ENCODE data around the gene RIT2. TPM values are rescaled to one million over a fixed set of nuclear protein-coding genes. Genes with fewer than 3 reads are reported as not detected.

Gene RIT2
- total RNA-seq, 1 experiment from 2014 or later = not detected

GRCh38 chr18:42948831-42949230 is 166.7 kb downstream of the RIT2 start:
- BruUV-seq (replicated peaks) = no TSS peak
- H3K9me3 ChIP-seq (ENCODE audit: insufficient read depth, low read depth) = no peaks in the 10 kb centered on the region
- H3K4me1 ChIP-seq (replicated peaks; ENCODE audit: insufficient read depth) = no peaks in the 10 kb centered on the region
- H3K9me2 ChIP-seq (ENCODE audit: insufficient read depth) = no peaks in the 10 kb centered on the region
- H4K20me1 ChIP-seq (ENCODE audit: insufficient read depth) = no peaks in the 10 kb centered on the region
- H3K27me3 ChIP-seq (ENCODE audit: insufficient read depth, low read depth) = no peaks in the 10 kb centered on the region
- POLR2A ChIA-PET (ENCODE audit: unreplicated experiment) = no interaction called here
- intact Hi-C loops (cut with micrococcal nuclease; ENCODE audit: unreplicated experiment) = no loop called here
- H3K27ac ChIP-seq = no peak overlapping the region
- CTCF ChIA-PET = no interaction called here
- no peak overlapping the region for H2AFZ ChIP-seq
- no peak overlapping the region for H3K4me3 ChIP-seq
- H3F3A ChIP-seq (ENCODE audit: insufficient read depth, low read depth) = no peaks in the 10 kb centered on the region
- H3K36me3 ChIP-seq (ENCODE audit: low read depth) = no peaks in the 10 kb centered on the region
- H3K4me2 ChIP-seq = no peak overlapping the region
- no peaks in the 10 kb centered on the region for H3K79me2 ChIP-seq (ENCODE audit: low read depth)
- TF ChIP-seq EZH2 (IDR thresholded peaks at IDR 0.05; ENCODE audit: low read depth) (no peak), CTCF (conservative IDR thresholded peaks at IDR 0.05) (no peak)
- DNase-seq = no peak

- H4K20me1 ChIP-seq (ENCODE audit: insufficient read depth) = no peaks in the 10 kb centered on the region
- no peak overlapping the region for H3K4me3 ChIP-seq
- no peak for DNase-seq
- no peak overlapping the region for H3K4me2 ChIP-seq
- no peaks in the 10 kb centered on the region for H3K9me2 ChIP-seq (ENCODE audit: insufficient read depth)
- no peak overlapping the region for H2AFZ ChIP-seq
- H3F3A ChIP-seq (ENCODE audit: insufficient read depth, low read depth) = no peaks in the 10 kb centered on the region
- H3K4me1 ChIP-seq (replicated peaks; ENCODE audit: insufficient read depth) = no peaks in the 10 kb centered on the region
- H3K79me2 ChIP-seq (ENCODE audit: low read depth) = no peaks in the 10 kb centered on the region
- TF ChIP-seq CTCF (conservative IDR thresholded peaks at IDR 0.05) (no peak), EZH2 (IDR thresholded peaks at IDR 0.05; ENCODE audit: low read depth) (no peak)
- ChIA-PET CTCF (no interaction called here), POLR2A (ENCODE audit: unreplicated experiment) (no interaction called here)
- H3K27me3 ChIP-seq (ENCODE audit: insufficient read depth, low read depth) = no peaks in the 10 kb centered on the region
- no peak overlapping the region for H3K27ac ChIP-seq
- H3K9me3 ChIP-seq (ENCODE audit: insufficient read depth, low read depth) = no peaks in the 10 kb centered on the region
- intact Hi-C loops (cut with micrococcal nuclease; ENCODE audit: unreplicated experiment) = no loop called here
- BruUV-seq (replicated peaks) = no TSS peak
- no peaks in the 10 kb centered on the region for H3K36me3 ChIP-seq (ENCODE audit: low read depth)
These were observed 173.6 kb downstream of the RIT2 start for GRCh38 chr18:42941860-42942259.

GRCh38 chr18:42941021-42941420 is 174.5 kb downstream of the RIT2 start:
- Histone ChIP-seq H4K20me1 (ENCODE audit: insufficient read depth) (no peaks in the 10 kb centered on the region), H3K4me3 (no peak overlapping the region), H2AFZ (no peak overlapping the region), H3K27ac (no peak overlapping the region), H3K4me2 (no peak overlapping the region), H3F3A (ENCODE audit: insufficient read depth, low read depth) (no peaks in the 10 kb centered on the region), H3K9me3 (ENCODE audit: insufficient read depth, low read depth) (no peaks in the 10 kb centered on the region), H3K79me2 (ENCODE audit: low read depth) (no peaks in the 10 kb centered on the region), H3K36me3 (ENCODE audit: low read depth) (no peaks in the 10 kb centered on the region), H3K9me2 (ENCODE audit: insufficient read depth) (no peaks in the 10 kb centered on the region), H3K4me1 (replicated peaks; ENCODE audit: insufficient read depth) (no peaks in the 10 kb centered on the region), H3K27me3 (ENCODE audit: insufficient read depth, low read depth) (no peaks in the 10 kb centered on the region)
- TF ChIP-seq EZH2 (IDR thresholded peaks at IDR 0.05; ENCODE audit: low read depth) = no peak
- no peak for TF ChIP-seq CTCF (conservative IDR thresholded peaks at IDR 0.05)
- CTCF ChIA-PET = no interaction called here
- intact Hi-C loops (cut with micrococcal nuclease; ENCODE audit: unreplicated experiment) = no loop called here
- DNase-seq = no peak
- POLR2A ChIA-PET (ENCODE audit: unreplicated experiment) = no interaction called here
- BruUV-seq (replicated peaks) = no TSS peak
